ENCODE data around the gene PDE7B. TPM values are rescaled to one million over a fixed set of nuclear protein-coding genes. Genes with fewer than 3 reads are reported as not detected.

Gene PDE7B
- total and polyA plus RNA-seq, 8 donors: 0.29 to 73.2 (median 5.0) TPM

GRCh38 chr6:136186363-136186762 lies 334.9 kb downstream of the PDE7B start:
- no peak overlapping the region for H3K27ac ChIP-seq
- H3K9me3 ChIP-seq: no peaks in the 10 kb centered on the region
- TF ChIP-seq EP300 (IDR thresholded peaks at IDR 0.05) (no peak), POLR2A (IDR thresholded peaks at IDR 0.05) (no peak), POLR2AphosphoS5 (IDR thresholded peaks at IDR 0.05) (no peak)
- TF ChIP-seq, protein P1, sequence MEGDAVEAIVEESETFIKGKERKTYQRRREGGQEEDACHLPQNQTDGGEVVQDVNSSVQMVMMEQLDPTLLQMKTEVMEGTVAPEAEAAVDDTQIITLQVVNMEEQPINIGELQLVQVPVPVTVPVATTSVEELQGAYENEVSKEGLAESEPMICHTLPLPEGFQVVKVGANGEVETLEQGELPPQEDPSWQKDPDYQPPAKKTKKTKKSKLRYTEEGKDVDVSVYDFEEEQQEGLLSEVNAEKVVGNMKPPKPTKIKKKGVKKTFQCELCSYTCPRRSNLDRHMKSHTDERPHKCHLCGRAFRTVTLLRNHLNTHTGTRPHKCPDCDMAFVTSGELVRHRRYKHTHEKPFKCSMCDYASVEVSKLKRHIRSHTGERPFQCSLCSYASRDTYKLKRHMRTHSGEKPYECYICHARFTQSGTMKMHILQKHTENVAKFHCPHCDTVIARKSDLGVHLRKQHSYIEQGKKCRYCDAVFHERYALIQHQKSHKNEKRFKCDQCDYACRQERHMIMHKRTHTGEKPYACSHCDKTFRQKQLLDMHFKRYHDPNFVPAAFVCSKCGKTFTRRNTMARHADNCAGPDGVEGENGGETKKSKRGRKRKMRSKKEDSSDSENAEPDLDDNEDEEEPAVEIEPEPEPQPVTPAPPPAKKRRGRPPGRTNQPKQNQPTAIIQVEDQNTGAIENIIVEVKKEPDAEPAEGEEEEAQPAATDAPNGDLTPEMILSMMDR (IDR thresholded peaks at IDR 0.05): no peak
- no peaks in the 10 kb centered on the region for H3K27me3 ChIP-seq
- WGBS, 5 donors: 91 to 100% (median 92%) methylated on average over 1 of the region's 1 CpG
- H3K36me3 ChIP-seq: peaks cover 0 to 16% (median 3%) of the 10 kb centered on the region in 4 donors
- intact Hi-C loops (cut with DNase I; ENCODE audit: low total_unique reads): no loop called here
- H3K4me1 ChIP-seq: peaks cover 0 to 5% (median 0%) of the 10 kb centered on the region in 4 donors
- H3K4me3 ChIP-seq: no peak overlapping the region
- no peak for DNase-seq

DNA sequence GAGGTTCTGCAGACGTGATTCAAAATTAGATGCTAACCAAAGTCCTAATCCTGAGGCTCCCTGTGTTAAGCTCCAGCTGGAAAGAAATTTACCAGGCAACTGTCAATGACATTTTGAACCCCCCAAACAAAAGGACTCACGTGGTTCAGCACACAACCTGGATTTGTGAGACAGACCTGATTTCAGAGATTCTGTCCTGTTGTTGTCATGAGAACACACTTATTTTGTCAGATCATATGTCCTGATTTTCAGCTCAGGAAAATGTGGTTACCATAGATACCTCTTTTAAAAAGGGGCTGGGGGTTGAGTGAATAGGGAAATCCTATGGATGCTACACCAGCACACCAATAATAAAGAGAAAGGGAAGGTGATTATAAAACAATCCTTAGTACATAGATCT lies 337.0 kb downstream of the PDE7B start:
- TF ChIP-seq EP300 (IDR thresholded peaks at IDR 0.05) (no peak), POLR2A (IDR thresholded peaks at IDR 0.05) (no peak), POLR2AphosphoS5 (IDR thresholded peaks at IDR 0.05) (no peak)
- TF ChIP-seq, protein P1 (IDR thresholded peaks at IDR 0.05): no peak
- Histone ChIP-seq H3K27ac (no peak overlapping the region), H3K4me1 (peaks cover 0 to 5% (median 0%) of the 10 kb centered on the region in 4 donors), H3K27me3 (no peaks in the 10 kb centered on the region), H3K9me3 (no peaks in the 10 kb centered on the region), H3K36me3 (peaks cover 0 to 28% (median 10%) of the 10 kb centered on the region in 4 donors), H3K4me3 (no peak overlapping the region)
- intact Hi-C loops (cut with DNase I; ENCODE audit: low total_unique reads): no loop called here
- WGBS, 5 donors: 56 to 79% (median 64%) methylated on average over 2 of the region's 2 CpGs
- no peak for DNase-seq

- Histone ChIP-seq H3K9me3 (no peaks in the 10 kb centered on the region), H3K4me1 (peaks cover 0 to 5% (median 0%) of the 10 kb centered on the region in 4 donors), H3K36me3 (peaks cover 0 to 28% (median 10%) of the 10 kb centered on the region in 4 donors), H3K27me3 (no peaks in the 10 kb centered on the region), H3K4me3 (no peak overlapping the region), H3K27ac (no peak overlapping the region)
- DNase-seq: no peak
- intact Hi-C loops (cut with DNase I; ENCODE audit: low total_unique reads): no loop called here
- TF ChIP-seq, protein P1 (IDR thresholded peaks at IDR 0.05): no peak
- no peak for TF ChIP-seq POLR2A (IDR thresholded peaks at IDR 0.05)
- no peak for TF ChIP-seq EP300 (IDR thresholded peaks at IDR 0.05)
- WGBS, 5 donors: 85 to 93% (median 87%) methylated on average over 3 of the region's 3 CpGs
Measured at GRCh38 chr6:136189104-136189503, 337.6 kb downstream of the PDE7B start.

DNA sequence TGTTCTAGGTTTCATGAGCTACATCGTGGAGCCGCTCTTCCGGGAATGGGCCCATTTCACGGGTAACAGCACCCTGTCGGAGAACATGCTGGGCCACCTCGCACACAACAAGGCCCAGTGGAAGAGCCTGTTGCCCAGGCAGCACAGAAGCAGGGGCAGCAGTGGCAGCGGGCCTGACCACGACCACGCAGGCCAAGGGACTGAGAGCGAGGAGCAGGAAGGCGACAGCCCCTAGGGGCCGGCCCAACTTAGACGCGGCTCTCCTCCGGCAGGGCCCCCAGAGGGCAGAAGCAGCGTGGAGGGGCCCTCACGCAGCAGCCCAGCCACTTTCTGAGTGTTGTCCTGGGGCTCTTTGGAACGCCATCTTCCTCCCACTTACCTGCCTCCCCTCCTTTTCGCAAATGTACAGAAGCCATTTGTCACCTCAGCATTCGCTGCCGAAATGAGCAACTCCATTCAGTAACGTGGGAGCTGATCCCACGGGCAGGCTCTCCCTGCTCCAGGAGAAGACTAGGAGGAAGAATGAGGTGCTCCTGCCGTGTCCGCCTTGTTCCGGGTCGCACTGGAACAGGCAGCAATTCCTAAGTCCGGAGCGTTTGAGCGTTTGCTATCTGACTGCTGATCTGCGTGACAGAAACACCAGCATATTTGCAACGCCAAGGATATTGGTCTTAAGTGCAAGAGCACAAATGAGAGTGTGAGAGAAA lies 340.3 kb downstream of the PDE7B start:
- Histone ChIP-seq H3K4me1 (peaks cover 0 to 5% (median 0%) of the 10 kb centered on the region in 4 donors), H3K4me3 (no peak overlapping the region), H3K9me3 (no peaks in the 10 kb centered on the region), H3K27me3 (no peaks in the 10 kb centered on the region), H3K36me3 (peaks cover 0 to 28% (median 10%) of the 10 kb centered on the region in 4 donors), H3K27ac (no peak overlapping the region)
- TF ChIP-seq, protein P1 (IDR thresholded peaks at IDR 0.05): no peak
- TF ChIP-seq EP300 (IDR thresholded peaks at IDR 0.05) (no peak), POLR2A (IDR thresholded peaks at IDR 0.05) (no peak), POLR2AphosphoS5 (IDR thresholded peaks at IDR 0.05) (no peak)
- intact Hi-C loops (cut with DNase I; ENCODE audit: low total_unique reads): no loop called here
- WGBS, 5 donors: 92 to 96% (median 96%) methylated on average over 17 to 32 of the region's 32 CpGs
- no peak for DNase-seq
